Measurements from ENCODE around the gene CTLA4. TPM values are rescaled to one million over a fixed set of nuclear protein-coding genes. Genes with fewer than 3 reads are reported as not detected.

The CTLA4 gene
- 1 to 10 TPM in 1 of 2 donors, under 1 TPM in 1; 0.87 to 2.7 TPM for total RNA-seq
- 1.2 TPM for polyA plus RNA-seq (ENCODE audit: insufficient read depth, low read depth, low replicate concordance)
- long read RNA-seq, donor 1, result 0 reads
- long read RNA-seq, donor 2, result 0 reads

DNA sequence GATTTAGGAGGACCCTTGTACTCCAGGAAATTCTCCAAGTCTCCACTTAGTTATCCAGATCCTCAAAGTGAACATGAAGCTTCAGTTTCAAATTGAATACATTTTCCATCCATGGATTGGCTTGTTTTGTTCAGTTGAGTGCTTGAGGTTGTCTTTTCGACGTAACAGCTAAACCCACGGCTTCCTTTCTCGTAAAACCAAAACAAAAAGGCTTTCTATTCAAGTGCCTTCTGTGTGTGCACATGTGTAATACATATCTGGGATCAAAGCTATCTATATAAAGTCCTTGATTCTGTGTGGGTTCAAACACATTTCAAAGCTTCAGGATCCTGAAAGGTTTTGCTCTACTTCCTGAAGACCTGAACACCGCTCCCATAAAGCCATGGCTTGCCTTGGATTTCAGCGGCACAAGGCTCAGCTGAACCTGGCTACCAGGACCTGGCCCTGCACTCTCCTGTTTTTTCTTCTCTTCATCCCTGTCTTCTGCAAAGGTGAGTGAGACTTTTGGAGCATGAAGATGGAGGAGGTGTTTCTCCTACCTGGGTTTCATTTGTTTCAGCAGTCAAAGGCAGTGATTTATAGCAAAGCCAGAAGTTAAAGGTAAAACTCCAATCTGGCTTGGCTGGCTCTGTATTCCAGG, at the start of gene CTLA4:
Gene CTLA4, plus strand, starts transcription at position 211 of the 640 bp plus-strand sequence. Its CDS starts 172 bp downstream, at position 383.
- DNase-seq, result no peak
- H3K27me3 ChIP-seq, result no peaks in the 10 kb centered on the region
- H3K4me3 ChIP-seq, result no peak within 1 kb of the TSS
- TF ChIP-seq, protein P1, sequence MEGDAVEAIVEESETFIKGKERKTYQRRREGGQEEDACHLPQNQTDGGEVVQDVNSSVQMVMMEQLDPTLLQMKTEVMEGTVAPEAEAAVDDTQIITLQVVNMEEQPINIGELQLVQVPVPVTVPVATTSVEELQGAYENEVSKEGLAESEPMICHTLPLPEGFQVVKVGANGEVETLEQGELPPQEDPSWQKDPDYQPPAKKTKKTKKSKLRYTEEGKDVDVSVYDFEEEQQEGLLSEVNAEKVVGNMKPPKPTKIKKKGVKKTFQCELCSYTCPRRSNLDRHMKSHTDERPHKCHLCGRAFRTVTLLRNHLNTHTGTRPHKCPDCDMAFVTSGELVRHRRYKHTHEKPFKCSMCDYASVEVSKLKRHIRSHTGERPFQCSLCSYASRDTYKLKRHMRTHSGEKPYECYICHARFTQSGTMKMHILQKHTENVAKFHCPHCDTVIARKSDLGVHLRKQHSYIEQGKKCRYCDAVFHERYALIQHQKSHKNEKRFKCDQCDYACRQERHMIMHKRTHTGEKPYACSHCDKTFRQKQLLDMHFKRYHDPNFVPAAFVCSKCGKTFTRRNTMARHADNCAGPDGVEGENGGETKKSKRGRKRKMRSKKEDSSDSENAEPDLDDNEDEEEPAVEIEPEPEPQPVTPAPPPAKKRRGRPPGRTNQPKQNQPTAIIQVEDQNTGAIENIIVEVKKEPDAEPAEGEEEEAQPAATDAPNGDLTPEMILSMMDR (IDR thresholded peaks at IDR 0.05), result no peak
- no peaks in the 10 kb centered on the region for H3K9me3 ChIP-seq
- H3K36me3 ChIP-seq (ENCODE audit: low read depth, missing control alignments), result no peaks in the 10 kb centered on the region
- H3K27ac ChIP-seq, result no peak within 1 kb of the TSS
- H3K4me1 ChIP-seq, result no peaks in the 10 kb centered on the region
- intact Hi-C loops (cut with DNase I; ENCODE audit: low total_unique reads), result no loop called here
- 88 to 91% methylated on average over 6 of the region's 6 CpGs for WGBS, 2 donors

DNA sequence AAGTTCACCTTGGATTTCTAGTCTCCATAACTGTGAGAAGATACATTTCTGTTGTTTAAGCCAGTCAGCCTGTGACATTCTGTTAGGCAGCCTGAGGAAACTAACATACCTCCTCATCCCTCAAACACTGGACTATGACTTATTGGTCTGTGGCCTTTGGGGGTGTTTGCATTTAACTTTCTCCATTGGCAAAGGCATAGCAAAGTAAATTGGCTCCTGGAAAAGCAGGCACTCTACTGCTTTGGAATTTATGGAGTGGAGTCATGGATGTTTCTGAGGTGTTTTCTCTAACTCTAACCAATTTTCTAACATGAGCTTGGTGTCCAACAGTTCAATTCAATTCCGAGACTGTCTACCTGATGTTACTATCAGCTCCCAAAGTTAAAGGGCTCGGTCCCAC, 48.9 kb upstream of the CTLA4 start:
- no peak overlapping the region for H3K4me3 ChIP-seq
- H3K4me1 ChIP-seq, result peaks cover 5% of the 10 kb centered on the region
- TF ChIP-seq, protein P1 (IDR thresholded peaks at IDR 0.05), result no peak
- TF ChIP-seq POLR2A (IDR thresholded peaks at IDR 0.05), result no peak
- intact Hi-C loops (cut with DNase I; ENCODE audit: low total_unique reads), result no loop called here
- H3K27me3 ChIP-seq, result no peaks in the 10 kb centered on the region
- H3K36me3 ChIP-seq (ENCODE audit: low read depth, missing control alignments), result no peaks in the 10 kb centered on the region
- no peak for DNase-seq
- no peaks in the 10 kb centered on the region for H3K9me3 ChIP-seq
- 84 to 91% methylated on average over 2 of the region's 2 CpGs for WGBS, 2 donors
- no peak overlapping the region for H3K27ac ChIP-seq

DNA sequence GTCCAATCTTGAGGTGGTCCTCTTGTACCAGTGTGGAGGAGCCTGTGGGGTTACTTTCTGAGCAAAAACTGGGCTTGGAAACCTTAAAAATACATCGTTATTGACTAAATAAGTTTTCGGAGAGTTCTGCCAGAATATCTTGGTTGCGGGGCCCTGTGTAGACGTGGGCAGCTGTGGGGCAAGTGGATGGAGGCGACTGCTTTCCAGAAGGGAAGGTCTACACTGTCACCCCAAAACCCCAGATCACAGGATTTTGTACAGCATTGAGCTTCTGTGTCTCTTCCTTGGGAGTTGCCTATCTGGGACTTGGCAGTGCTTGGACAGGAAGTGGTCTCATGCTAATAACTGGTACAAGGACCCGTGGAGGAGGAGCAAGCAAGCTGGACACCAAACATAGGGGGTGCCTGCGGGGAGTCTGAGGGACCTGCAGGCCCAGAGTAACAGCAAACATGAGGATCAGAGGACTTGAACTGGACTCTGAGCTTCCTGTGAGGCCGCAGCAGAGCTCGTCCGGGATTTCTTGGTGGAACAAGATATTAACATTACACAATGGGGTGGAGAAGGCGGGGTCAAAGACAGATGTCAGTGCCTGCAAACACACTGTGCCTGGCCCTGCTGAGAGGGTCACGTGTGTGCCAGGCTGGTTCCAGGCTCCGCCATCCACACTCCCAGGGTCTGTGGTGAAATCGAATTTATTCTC, 48.0 kb upstream of the CTLA4 start:
- intact Hi-C loops (cut with DNase I; ENCODE audit: low total_unique reads), result no loop called here
- Histone ChIP-seq H3K36me3 (ENCODE audit: low read depth, missing control alignments) (no peaks in the 10 kb centered on the region), H3K27ac (no peak overlapping the region), H3K27me3 (no peaks in the 10 kb centered on the region), H3K4me1 (peaks cover 2% of the 10 kb centered on the region), H3K9me3 (no peaks in the 10 kb centered on the region), H3K4me3 (no peak overlapping the region)
- 81 to 84% methylated on average over 13 to 14 of the region's 14 CpGs for WGBS, 2 donors
- TF ChIP-seq, protein P1 (IDR thresholded peaks at IDR 0.05), result no peak
- no peak for TF ChIP-seq POLR2A (IDR thresholded peaks at IDR 0.05)
- no peak for DNase-seq

DNA sequence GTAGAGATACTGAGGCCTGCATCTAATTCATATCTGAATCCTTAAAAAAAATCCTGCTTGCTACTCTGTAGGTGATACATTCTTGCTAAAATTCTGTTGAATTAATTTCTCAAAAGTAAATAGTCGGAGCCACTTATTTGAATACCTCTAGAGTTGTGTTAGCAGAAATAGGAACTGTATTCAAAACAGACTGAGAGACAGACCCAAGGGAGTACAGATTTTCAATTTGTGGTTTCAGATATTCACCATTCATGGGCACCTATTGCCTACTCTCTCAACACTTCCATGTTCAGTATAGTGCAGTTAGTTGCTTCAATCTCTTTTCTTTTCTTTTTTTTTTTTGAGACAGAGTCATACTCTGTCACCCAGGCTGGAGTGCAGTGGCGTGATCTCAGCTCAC, 46.6 kb upstream of the CTLA4 start:
- intact Hi-C loops (cut with DNase I; ENCODE audit: low total_unique reads), result no loop called here
- TF ChIP-seq, protein P1 (IDR thresholded peaks at IDR 0.05), result no peak
- no peak for TF ChIP-seq POLR2A (IDR thresholded peaks at IDR 0.05)
- DNase-seq, result no peak
- Histone ChIP-seq H3K27me3 (no peaks in the 10 kb centered on the region), H3K4me1 (no peaks in the 10 kb centered on the region), H3K9me3 (no peaks in the 10 kb centered on the region), H3K36me3 (ENCODE audit: low read depth, missing control alignments) (no peaks in the 10 kb centered on the region), H3K27ac (no peak overlapping the region), H3K4me3 (no peak overlapping the region)
- WGBS, 2 donors, result 88 to 89% methylated on average over 2 of the region's 2 CpGs
